A549 (cell line): Measurements from ENCODE around the gene CLDN11.

ENCODE experiments used
- CBX2 ChIP-seq: fragments of 200-600 bp; sonication (generic); IDR thresholded peaks from 2 replicates; pipeline ENCODE4 v1.6.1; 2016; ENCODE audit warnings: low read depth, mild to moderate bottlenecking, borderline replicate concordance
- CHD2 ChIP-seq: fragments of 150-350 bp; IDR thresholded peaks from 2 replicates; pipeline ENCODE4 v1.6.1; 2014; ENCODE audit warnings: low read length; ENCODE audit not compliant: partially characterized antibody
- CTCF ChIP-seq: fragments of >200 bp; sonication (Bioruptor Twin); formaldehyde crosslinking; IDR thresholded peaks from 3 replicates; pipeline ENCODE4 v1.5.1; 2016
- GATA3 ChIP-seq: IDR thresholded peaks from 2 replicates; pipeline ENCODE4 v1.6.1; 2012; ENCODE audit warnings: borderline replicate concordance
- MAZ ChIP-seq: fragments of 150-350 bp; IDR thresholded peaks from 2 replicates; pipeline ENCODE4 v1.6.1; 2014; ENCODE audit warnings: antibody characterized with exemption, low read depth, low read length, borderline replicate concordance
- PBX3 ChIP-seq: IDR thresholded peaks from 2 replicates; pipeline ENCODE4 v1.6.1; 2012
- POLR2A ChIP-seq: IDR thresholded peaks from 2 replicates; pipeline ENCODE4 v1.6.1; 2012; ENCODE audit warnings: mild to moderate bottlenecking, low read length
- REST ChIP-seq: fragments of 200-600 bp; sonication (generic); IDR thresholded peaks from 2 replicates; pipeline ENCODE4 v1.6.1; 2016; ENCODE audit warnings: antibody characterized with exemption, mild to moderate bottlenecking, moderate library complexity
- ZC3H11A ChIP-seq: fragments of 450-650 bp; IDR thresholded peaks from 2 replicates; pipeline ENCODE4 v1.6.1; 2014; ENCODE audit warnings: antibody characterized with exemption, mild to moderate bottlenecking

GRCh38 chr3:170418422-170419398 lies at the start of gene CLDN11:
- no peak for TF ChIP-seq CTCF
- TF ChIP-seq CHD2: no peak
- TF ChIP-seq ZC3H11A: no peak
- no peak for TF ChIP-seq GATA3
- no peak for TF ChIP-seq PBX3
- TF ChIP-seq POLR2A: no peak
- TF ChIP-seq CBX2: no peak
- no peak for TF ChIP-seq MAZ
- no peak for TF ChIP-seq REST
